HG03558 (cell line): ENCODE measurements around the gene TMEM33.
"Not testable (repeated sequence)": the region's sequence is repeated elsewhere in the genome, so short reads cannot be mapped to it uniquely, and the experiment has no call there.

ENCODE experiments used
- ATAC-seq: cut with Tn5 transposase; IDR thresholded peaks from one replicate; pipeline ENCODE4 v1.9.1; 2021; ENCODE audit warnings: moderate number of reproducible peaks; ENCODE audit not compliant: unreplicated experiment; ENCODE audit errors: extremely low read depth

The TMEM33 gene, protein sequence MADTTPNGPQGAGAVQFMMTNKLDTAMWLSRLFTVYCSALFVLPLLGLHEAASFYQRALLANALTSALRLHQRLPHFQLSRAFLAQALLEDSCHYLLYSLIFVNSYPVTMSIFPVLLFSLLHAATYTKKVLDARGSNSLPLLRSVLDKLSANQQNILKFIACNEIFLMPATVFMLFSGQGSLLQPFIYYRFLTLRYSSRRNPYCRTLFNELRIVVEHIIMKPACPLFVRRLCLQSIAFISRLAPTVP

DNA sequence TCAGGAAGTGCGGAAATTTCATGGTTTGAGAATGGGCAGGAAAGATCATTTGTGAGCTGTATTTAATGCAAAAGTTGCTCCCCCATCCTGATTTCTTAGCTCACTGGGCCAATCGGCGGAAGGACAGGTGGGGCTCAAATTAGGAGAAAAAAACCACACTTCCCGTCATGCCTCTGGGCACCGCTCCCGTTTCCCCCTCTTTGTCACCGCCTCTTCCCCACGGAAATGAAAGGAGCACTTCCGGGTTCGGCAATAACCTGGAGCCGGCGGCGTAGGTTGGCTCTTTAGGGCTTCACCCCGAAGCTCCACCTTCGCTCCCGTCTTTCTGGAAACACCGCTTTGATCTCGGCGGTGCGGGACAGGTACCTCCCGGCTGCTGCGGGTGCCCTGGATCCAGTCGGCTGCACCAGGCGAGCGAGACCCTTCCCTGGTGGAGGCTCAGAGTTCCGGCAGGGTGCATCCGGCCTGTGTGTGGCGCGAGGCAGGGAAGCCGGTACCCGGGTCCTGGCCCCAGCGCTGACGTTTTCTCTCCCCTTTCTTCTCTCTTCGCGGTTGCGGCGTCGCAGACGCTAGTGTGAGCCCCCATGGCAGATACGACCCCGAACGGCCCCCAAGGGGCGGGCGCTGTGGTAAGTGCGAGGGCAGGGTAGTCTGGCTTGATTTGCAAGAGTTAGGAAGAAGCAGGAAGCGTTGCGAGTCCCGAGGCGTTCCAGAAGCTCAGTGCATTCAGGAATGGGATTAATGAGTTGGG is at the start of gene TMEM33:
TMEM33 (plus strand) TSS at position 529 of the 751 bp plus-strand sequence; CDS start at position 585, 56 bp downstream.
- ATAC-seq = peak; percentile 75

DNA sequence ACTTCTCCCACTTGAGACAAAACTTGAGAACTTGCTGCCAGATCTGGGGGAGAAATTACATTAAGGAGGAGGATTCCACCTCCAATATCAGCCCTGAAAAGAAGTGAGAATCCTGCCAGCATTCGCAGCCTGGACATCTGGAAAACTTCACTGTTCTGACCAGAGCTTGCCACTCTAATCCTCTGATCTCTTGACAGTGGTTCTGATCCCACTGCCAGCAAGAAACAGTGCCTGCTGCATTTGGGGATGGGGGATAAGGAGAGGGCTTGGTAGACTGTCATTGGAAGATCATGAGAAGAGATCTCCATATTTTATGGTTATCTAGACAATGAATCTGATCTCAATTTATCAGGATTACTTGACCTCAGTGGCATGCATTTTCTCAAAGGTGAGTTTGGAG is 49.8 kb upstream of the TMEM33 start:
- no peak for ATAC-seq

DNA sequence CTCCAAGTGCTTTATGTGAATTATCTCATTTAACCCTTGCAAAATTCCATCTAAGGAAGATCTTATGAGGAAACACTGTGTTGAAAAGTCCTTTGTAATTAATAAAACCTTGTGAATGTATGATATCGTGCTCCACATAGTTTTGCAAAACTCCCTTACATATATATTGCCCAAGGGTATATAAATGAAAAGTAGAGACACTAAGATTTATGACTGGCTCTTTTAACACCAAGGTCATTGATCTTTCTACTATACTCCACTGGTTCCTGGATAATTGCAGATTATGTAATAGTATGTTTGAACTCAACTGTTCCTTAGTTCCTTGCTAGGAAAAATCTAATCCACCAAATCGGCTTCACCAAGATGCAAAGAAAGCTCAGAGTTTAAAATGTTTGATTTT is 48.0 kb upstream of the TMEM33 start:
- ATAC-seq = no peak

DNA sequence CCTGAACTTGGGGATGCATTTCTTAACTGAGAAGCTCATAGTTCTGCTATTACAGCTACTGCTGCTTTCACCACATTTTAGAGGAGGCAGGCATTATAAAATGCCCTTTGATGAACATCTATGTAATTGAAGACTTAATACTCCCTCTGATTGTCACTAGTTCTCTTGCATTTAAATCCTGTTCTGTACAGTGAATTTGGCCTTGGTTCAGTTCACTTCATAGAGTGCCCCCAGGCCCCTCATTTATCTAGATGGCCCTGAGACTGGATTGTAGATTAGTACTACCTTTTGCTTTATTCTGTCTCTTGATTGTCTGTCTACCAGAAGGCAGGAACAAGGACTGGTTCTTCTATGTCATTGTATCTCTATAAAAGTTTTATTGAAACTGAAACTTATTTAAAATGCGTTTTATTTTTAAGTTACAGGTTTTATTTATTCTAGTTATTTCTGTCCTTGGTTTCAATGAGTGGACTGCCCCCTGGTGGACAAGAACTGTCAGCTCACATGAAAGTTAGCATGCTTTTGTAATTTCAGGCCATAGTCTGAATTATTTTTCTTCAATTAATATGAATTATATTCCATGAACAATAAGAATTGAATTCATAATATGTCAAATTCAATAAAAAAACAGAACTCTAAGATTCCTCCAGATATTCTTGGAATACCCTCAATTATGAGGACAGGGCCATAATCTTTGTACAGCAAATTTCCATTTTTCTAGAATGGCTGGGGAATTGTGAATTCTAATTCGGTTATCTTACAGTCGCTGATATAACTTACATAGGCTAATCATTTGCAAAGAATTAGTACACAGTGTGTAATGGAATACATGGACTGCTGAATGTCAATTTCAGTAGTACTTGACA is 47.2 kb upstream of the TMEM33 start:
- no peak for ATAC-seq

DNA sequence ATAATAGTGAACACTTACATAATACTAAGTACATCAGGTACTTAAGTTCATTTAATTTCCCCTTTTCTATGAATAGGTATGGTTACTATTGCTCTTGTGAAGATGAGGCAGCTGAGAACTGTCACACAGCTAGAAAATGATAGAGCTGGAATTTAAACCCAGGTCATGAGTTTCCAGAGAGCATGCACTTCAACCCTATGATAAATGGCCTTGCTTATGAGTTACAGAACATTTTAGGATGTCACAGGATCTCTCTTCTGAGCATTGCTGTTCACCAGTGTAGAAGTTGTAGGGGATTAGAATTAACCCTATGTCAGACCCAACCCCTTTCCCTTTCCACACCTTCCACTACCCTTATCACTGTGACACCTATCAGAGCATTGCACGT is 46.5 kb upstream of the TMEM33 start:
- ATAC-seq = no peak

DNA sequence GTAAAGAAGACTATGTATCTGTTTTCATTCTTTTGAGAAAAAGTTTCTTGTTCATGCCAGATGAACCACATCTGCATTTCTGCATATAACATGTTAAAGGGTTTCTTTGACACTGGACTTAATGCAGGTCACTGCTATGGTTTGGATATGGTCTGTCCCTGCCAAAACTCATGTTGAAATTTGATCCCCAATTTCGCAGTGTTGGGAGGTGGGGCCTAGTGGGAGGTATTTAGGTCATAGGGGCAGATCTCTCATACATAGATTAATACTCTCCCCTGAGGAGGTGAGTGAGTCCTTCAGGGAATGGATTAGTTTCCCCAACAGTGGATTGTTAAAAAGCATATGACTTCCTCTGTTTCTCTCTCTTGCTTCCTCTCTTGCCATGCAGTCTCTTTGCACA is 45.9 kb upstream of the TMEM33 start:
- no peak for ATAC-seq

DNA sequence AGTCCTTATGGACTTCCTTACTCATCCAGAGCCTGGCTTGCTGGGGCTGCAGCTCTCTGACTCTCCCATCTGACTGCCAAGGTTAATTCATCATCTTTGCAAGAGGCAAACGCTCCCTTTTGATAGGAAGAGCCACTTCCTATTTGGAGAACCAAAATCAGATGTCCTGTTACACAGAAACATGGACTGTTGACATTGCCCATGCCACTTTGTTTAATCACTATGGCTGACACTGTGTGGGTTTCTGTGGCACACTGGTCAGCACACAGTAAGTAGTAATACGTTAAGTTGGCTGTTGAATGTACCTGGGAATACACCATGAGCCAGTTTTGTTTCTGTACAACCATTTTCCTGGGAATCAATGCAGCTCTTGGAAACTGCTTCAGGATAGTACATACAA is 45.1 kb upstream of the TMEM33 start:
- no peak for ATAC-seq

DNA sequence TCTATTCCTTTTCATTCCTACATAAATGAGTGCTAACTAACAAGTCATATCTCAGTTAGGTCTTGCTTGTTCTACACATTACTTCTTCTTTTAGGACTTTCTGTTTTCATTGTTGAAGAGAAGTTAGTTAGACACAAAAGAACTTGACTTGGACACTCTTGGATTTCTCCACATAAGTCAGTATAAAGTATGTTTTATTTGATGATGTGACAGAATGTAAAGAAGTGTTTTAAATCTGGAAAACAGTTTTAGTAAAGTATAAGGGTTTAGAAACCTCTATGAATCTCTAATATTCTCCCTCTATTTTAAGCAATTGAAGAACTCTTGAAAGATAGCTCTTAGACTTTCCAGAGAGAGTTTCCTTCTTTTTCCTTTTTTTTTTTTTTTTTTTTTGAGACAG is 38.6 kb upstream of the TMEM33 start:
- ATAC-seq = no peak

DNA sequence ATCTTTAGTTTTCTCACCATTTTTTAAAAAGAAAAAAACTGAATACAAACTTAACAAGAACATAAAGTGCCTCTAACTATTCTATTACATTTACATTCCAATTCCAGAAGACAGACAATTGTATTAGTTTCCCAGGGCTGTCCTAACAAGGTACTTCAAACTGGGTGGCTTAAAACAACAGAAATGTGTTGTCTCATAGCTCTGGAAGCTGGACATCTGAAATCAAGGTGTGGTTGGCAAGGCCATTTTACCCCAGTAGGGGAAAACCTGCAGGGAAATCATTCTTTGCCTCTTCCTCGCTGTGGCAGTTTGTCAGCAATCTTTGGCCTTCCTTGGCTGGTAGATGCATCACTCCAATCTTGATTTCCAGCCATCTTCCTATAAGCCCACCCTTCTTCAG is 37.5 kb upstream of the TMEM33 start:
- ATAC-seq = no peak

DNA sequence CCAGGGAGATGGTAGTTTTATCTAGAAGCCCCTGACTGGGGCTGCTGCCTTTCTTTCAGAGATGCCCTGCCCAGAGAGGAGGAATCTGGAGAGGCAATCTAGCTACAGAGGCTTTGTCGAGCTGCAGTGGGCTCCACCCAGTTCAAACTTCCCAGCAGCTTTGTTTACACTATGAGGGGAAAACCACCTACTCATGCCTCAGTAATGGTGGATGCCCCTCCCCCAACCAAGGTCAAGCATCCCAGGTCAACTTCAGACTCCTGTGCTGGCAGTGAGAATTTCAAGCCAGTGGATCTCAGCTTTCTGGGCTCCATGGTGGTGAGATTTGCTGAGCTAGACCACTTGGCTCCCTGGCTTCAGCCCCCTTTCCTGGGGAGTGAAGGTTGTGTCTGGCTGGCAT is 26.1 kb upstream of the TMEM33 start:
- not testable (repeated sequence) for ATAC-seq

DNA sequence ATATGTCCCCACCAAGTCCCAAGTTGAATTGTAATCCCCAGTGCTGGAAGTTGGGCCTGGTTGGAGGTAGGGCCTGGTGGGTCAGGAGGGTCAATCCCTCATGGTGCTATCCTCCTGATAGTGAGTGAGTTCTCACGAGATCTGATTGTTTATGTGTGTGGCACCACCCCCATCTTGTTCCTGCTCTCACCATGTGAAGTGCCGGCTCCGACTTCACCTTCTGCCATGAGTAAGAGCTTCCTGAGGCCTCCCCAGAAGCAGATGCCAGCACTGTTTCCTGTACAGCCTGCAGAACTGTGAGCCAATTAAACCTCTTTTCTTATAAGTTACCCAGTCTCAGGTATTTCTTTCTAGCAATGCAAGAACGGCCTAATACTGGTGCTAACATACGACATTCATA is 22.7 kb upstream of the TMEM33 start:
- ATAC-seq = no peak

DNA sequence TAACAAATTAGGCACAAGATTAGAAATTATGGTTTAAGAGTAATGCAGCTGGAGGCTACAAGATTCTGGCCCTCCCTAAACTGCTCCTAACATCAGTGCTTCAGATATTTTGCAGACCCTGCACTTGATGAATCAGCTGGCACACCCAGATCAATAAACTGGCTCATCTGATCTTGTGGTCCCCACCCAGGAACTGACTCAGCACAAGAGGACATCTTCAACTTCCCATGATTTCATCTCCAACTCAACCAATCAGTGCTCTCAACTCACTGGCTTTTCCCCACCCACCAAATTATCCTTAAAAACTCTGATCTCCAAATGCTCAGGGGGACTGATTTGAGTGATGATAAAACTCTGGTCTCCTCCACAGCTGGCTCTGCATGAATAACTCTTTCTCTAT is 21.7 kb upstream of the TMEM33 start:
- ATAC-seq = no peak

DNA sequence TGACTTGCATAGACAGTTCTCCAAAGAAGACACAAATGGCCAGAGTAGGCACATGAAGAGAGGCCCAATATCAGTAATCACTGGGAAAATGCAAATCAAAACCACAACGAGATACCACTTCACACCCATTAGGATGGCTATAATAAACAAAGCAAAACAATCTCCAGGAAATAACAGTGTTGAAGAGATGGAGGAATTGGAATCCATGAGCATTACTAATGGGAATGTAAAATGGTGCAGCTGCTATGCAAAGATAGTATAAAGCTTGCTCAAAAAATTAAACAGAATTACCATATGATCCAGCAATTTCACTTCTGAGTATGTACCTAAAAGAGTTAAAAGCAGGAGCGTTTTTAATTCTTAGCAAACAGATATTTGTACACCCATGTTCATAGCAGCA is 17.0 kb upstream of the TMEM33 start:
- ATAC-seq = no peak

DNA sequence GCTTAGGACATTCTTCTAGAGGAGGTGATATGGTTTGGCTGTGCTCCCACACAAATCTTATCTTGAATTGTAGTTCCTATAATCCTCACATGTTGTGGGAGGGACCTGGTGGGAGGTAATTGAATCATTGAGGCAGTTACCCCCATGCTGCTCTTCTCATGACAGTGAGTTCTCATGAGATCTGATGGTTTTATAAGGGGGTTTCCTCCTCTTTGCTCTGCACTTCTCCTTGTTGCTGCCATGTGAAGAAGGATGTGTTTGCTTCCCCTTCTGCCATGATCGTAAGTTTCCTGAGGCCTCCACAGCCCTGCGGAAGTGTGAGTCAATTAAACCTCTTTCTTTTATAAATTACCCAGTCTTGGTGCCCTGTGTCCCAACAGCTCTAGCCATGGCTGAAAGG is 14.8 kb upstream of the TMEM33 start:
- not testable (repeated sequence) for ATAC-seq

DNA sequence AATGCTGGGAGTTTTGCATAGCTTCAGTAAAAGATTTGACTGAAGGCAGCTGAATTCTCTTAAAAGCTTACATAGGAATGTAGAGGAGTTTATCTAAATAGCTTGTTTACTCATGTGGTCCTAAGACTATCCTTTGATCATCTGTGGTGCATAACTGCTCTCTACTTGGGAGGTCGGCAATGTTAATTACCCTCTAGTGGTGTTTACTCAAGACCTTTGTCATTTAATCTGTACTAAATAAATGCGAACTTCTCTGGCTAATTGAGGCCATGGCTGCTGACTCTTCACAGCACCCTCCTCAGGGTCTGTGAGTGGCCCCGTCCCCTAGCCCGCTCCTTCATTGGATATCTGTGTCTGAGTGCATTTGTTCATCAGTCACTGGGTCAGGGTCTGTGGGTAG is 13.8 kb upstream of the TMEM33 start:
- ATAC-seq = no peak

DNA sequence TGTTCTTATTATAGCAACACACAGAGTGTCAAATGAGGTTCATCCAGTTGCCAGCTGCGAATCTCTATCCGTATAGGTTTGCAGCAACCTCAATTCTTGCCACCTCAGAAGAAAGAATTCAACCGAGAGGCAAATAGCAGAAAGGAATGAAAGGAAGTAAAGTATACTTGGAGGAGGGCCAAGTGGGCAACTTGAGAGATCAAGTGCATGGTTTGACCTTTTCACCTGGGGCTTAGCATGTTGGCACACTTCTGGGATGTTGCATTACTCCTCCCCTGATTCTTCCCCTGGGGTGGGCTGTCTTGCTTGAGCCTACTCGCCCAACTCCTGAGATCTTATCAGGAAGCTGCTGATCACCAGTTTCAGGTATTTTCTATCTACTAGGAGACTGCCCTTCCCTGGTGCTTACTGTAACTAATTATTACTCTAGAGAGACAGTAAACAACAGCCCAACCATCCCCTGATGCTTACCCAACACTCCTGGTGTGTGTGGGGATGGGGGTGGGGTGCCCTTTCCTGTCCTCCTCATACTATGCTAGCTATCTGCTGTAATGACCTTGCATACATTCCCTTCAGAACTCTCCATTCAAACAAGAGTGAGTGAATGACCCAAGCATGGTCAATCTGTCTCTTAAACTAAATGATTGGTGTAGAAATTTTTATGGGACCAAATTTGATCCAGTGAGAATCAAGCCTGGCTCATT is 7.3 kb upstream of the TMEM33 start:
- ATAC-seq = no peak

DNA sequence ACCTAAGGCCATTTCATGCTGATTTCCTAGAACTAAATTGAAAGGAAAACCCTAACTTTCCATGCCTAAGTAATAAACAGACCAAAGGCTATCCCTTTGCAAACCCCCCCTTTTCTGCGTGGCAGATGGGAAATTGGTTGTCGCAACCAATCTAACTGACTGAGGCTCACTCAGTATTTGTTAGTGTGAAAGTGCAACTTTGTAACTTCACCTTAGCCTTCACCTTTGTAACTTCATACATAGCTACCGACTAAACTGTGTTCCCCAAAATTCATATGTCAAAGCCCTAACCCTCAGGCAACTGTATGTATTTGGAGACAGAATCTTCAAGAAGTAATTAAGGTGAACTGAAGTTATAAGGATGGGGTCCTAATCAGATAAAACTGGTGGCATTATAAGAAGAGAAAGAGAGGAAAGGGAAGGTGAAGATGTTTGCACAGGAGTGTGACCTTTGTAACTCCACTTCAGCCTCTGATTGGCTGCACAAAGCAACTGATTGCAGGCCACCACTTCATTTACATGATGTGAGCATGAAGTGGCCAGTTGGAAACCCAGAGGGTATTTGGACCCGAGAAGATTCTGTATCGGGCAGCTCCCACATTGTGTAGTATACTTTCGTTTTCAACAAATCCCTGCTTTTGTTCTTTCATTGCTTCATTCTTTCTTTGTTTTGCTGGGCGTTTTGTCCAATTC is 4.9 kb upstream of the TMEM33 start:
- ATAC-seq = no peak

DNA sequence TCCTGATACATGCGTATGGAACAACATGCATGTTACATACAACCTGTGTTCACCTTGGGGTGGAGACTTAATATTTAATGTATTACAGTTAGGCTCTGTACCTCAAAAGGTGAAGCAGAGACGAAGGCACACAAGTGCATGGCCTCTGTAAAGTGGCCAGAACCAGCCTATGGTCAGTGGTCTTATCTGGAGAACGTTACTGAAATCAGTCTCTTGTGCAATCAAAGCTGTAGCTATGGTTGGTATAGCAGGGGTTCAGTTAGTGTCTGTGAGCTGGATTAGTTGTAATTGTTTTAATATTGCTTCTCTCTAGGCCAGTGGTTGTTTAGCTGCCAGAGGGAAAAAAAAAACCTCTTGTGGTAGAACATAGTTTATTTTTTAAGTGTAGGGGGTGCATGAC is 2.2 kb upstream of the TMEM33 start:
- no peak for ATAC-seq

DNA sequence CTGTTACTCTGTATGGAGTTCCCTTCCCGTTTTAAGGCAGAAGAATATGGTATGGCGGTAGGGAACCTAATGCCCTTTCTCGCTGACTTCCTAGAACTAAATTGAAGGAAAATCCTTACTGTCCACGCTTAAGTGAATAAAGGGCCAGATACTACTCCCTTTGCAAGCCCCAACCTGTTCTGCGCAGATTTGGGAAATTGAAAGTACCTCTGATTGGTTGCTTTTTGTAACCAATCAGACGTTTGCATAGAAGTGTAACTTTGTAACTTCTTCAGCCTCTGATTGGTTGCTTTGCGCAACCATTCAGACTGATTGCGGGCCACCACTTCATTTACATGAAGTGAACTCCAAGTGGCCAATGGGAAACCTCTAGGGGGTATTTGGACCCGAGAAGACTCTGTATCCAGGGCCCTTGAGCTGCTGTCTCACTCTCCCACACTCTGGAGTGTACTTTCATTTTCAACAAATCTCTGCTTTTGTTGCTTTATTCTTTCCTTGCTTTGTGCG is 1.2 kb upstream of the TMEM33 start:
- ATAC-seq = no peak

DNA sequence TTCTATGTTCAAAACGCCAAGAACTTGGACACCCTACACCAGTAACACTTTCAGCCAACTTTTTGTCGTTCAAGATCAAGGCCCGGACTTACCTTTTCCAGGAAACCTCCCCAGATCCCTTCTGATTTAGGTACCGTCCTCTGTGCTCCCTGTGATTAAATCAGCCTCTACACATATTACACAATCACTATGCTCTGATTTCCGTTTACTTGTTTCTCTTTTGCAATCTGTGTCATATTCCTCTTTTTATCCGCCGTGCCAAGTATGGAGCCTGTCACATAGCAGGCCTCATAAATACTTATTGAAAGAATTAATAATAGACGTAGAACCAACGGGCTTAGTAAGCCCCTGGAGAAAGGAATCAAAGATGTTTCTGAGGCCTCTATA is 722 bp upstream of the TMEM33 start:
- no peak for ATAC-seq
